ENCODE results near the gene PDE3B. TPM values are rescaled to one million over a fixed set of nuclear protein-coding genes. Genes with fewer than 3 reads are reported as not detected.

Gene PDE3B
- total RNA-seq, 1 experiment from 2014 or later: 4.8 TPM

GRCh38 chr11:14826600-14826999 lies 183.0 kb downstream of the PDE3B start:
- H3K27ac ChIP-seq (ENCODE audit: low read depth, low read length, poor library complexity, severe bottlenecking): no peak overlapping the region
- ChIA-PET POLR2A (ENCODE audit: low non-redundant PET) (no interaction called here), CTCF (no interaction called here)
- no peaks in the 10 kb centered on the region for H3K36me3 ChIP-seq (ENCODE audit: insufficient read depth, low read length, poor library complexity, severe bottlenecking)
- no peak overlapping the region for H3K4me3 ChIP-seq (ENCODE audit: low read depth, low read length, poor library complexity, severe bottlenecking)
- H3K4me1 ChIP-seq (ENCODE audit: insufficient read depth, low read length, poor library complexity, severe bottlenecking): no peaks in the 10 kb centered on the region
- no peaks in the 10 kb centered on the region for H3K9me3 ChIP-seq (ENCODE audit: low read depth, low read length, poor library complexity, severe bottlenecking)
- intact Hi-C loops (cut with micrococcal nuclease; ENCODE audit: unreplicated experiment): no loop called here
- no peak for TF ChIP-seq EZH2 (IDR thresholded peaks at IDR 0.05; ENCODE audit: borderline replicate concordance, low read depth, low read length, poor library complexity, severe bottlenecking)
- TF ChIP-seq CTCF (conservative IDR thresholded peaks at IDR 0.05; ENCODE audit: low read depth, low read length): no peak
- BruUV-seq (replicated peaks): no TSS peak
- DNase-seq (ENCODE audit: low spot score): no peak
- no peaks in the 10 kb centered on the region for H3K27me3 ChIP-seq (replicated peaks; ENCODE audit: insufficient read depth, low read depth, low read length, poor library complexity)

- ChIA-PET POLR2A (ENCODE audit: low non-redundant PET) (no interaction called here), CTCF (no interaction called here)
- H3K36me3 ChIP-seq (ENCODE audit: insufficient read depth, low read length, poor library complexity, severe bottlenecking): no peaks in the 10 kb centered on the region
Observed at GRCh38 chr11:14835496-14836492, 192.2 kb downstream of the PDE3B start.

GRCh38 chr11:14842002-14842401 lies 198.4 kb downstream of the PDE3B start:
- Histone ChIP-seq H3K27me3 (replicated peaks; ENCODE audit: insufficient read depth, low read depth, low read length, poor library complexity) (no peaks in the 10 kb centered on the region), H3K36me3 (ENCODE audit: insufficient read depth, low read length, poor library complexity, severe bottlenecking) (no peaks in the 10 kb centered on the region), H3K4me3 (ENCODE audit: low read depth, low read length, poor library complexity, severe bottlenecking) (no peak overlapping the region), H3K27ac (ENCODE audit: low read depth, low read length, poor library complexity, severe bottlenecking) (no peak overlapping the region), H3K9me3 (ENCODE audit: low read depth, low read length, poor library complexity, severe bottlenecking) (no peaks in the 10 kb centered on the region), H3K4me1 (ENCODE audit: insufficient read depth, low read length, poor library complexity, severe bottlenecking) (no peaks in the 10 kb centered on the region)
- no TSS peak for BruUV-seq (replicated peaks)
- ChIA-PET POLR2A (ENCODE audit: low non-redundant PET) (no interaction called here), CTCF (no interaction called here)
- DNase-seq (ENCODE audit: low spot score): no peak
- intact Hi-C loops (cut with micrococcal nuclease; ENCODE audit: unreplicated experiment): no loop called here
- TF ChIP-seq CTCF (conservative IDR thresholded peaks at IDR 0.05; ENCODE audit: low read depth, low read length) (no peak), EZH2 (IDR thresholded peaks at IDR 0.05; ENCODE audit: borderline replicate concordance, low read depth, low read length, poor library complexity, severe bottlenecking) (no peak)

More at GRCh38 chr11:14835496-14836492, 192.2 kb downstream of the PDE3B start:
- intact Hi-C loops (cut with micrococcal nuclease; ENCODE audit: unreplicated experiment): no loop called here
- no TSS peak for BruUV-seq (replicated peaks)
- no peaks in the 10 kb centered on the region for H3K27me3 ChIP-seq (replicated peaks; ENCODE audit: insufficient read depth, low read depth, low read length, poor library complexity)
- H3K4me1 ChIP-seq (ENCODE audit: insufficient read depth, low read length, poor library complexity, severe bottlenecking): no peaks in the 10 kb centered on the region
- TF ChIP-seq CTCF (conservative IDR thresholded peaks at IDR 0.05; ENCODE audit: low read depth, low read length): no peak
- TF ChIP-seq EZH2 (IDR thresholded peaks at IDR 0.05; ENCODE audit: borderline replicate concordance, low read depth, low read length, poor library complexity, severe bottlenecking): no peak
- no peak overlapping the region for H3K27ac ChIP-seq (ENCODE audit: low read depth, low read length, poor library complexity, severe bottlenecking)
- no peak for DNase-seq (ENCODE audit: low spot score)
- no peak overlapping the region for H3K4me3 ChIP-seq (ENCODE audit: low read depth, low read length, poor library complexity, severe bottlenecking)
- H3K9me3 ChIP-seq (ENCODE audit: low read depth, low read length, poor library complexity, severe bottlenecking): no peaks in the 10 kb centered on the region
